Hematopoietic multipotent progenitor cell treated with erythropoietin and hydrocortisone succinate and interleukin-3 and kit ligand, for 4 days (in vitro differentiated cells): ENCODE measurements around the gene ABCA4.
A peak's percentile ranks its signal among the peaks of the same experiment; 100 is the strongest.

Experiments
- DNase-seq: peaks from one replicate; pipeline ENCODE4 v3.0.0-alpha.2; 2015

Gene ABCA4

GRCh38 chr1:94079989-94080388, 41.0 kb downstream of the ABCA4 start:
- DNase-seq = no peak

GRCh38 chr1:94079080-94079940, 41.6 kb downstream of the ABCA4 start:
- DNase-seq = no peak

GRCh38 chr1:94072840-94073522, 48.0 kb downstream of the ABCA4 start:
- peak; percentile 62 for DNase-seq

- no peak for DNase-seq
Measured at GRCh38 chr1:94071976-94072375, 49.0 kb downstream of the ABCA4 start.

GRCh38 chr1:94071391-94071790, 49.6 kb downstream of the ABCA4 start:
- no peak for DNase-seq

- DNase-seq = no peak
Measured at GRCh38 chr1:94070865-94071264, 50.1 kb downstream of the ABCA4 start.

- DNase-seq = no peak
Measured at GRCh38 chr1:94069919-94070285, 51.0 kb downstream of the ABCA4 start.

- peak; percentile 16 for DNase-seq
Measured at GRCh38 chr1:94068999-94069918, 51.7 kb downstream of the ABCA4 start.

- DNase-seq = no peak
Measured at GRCh38 chr1:94068096-94068998, 52.6 kb downstream of the ABCA4 start.

- DNase-seq = no peak
Measured at GRCh38 chr1:94067196-94067595, 53.8 kb downstream of the ABCA4 start.

- peak; percentile 56 for DNase-seq
Measured at GRCh38 chr1:94063379-94063778, 57.6 kb downstream of the ABCA4 start.

GRCh38 chr1:94061513-94062443, 59.2 kb downstream of the ABCA4 start:
- DNase-seq = peak; percentile 77

GRCh38 chr1:94060720-94061119, 60.2 kb downstream of the ABCA4 start:
- no peak for DNase-seq

GRCh38 chr1:94058766-94059165, 62.2 kb downstream of the ABCA4 start:
- no peak for DNase-seq

GRCh38 chr1:94056996-94057395, 64.0 kb downstream of the ABCA4 start:
- DNase-seq = no peak

- no peak for DNase-seq
Measured at GRCh38 chr1:94056171-94056570, 64.8 kb downstream of the ABCA4 start.

GRCh38 chr1:94055459-94056122, 65.4 kb downstream of the ABCA4 start:
- no peak for DNase-seq

GRCh38 chr1:94050675-94051074, 70.3 kb downstream of the ABCA4 start:
- no peak for DNase-seq

- no peak for DNase-seq
Measured at GRCh38 chr1:94050254-94050653, 70.7 kb downstream of the ABCA4 start.

GRCh38 chr1:94049791-94050190, 71.2 kb downstream of the ABCA4 start:
- DNase-seq = no peak
